Right hindlimb (tissue), 1 donor: Measurements from ENCODE around the gene PRKCQ.
"Not testable (repeated sequence)": the region's sequence is repeated elsewhere in the genome, so short reads cannot be mapped to it uniquely, and the experiment has no call there.

Experiments
- DNase-seq: peaks from one replicate; pipeline ENCODE4 v3.0.0-alpha.2; 2018

PRKCQ gene

DNA sequence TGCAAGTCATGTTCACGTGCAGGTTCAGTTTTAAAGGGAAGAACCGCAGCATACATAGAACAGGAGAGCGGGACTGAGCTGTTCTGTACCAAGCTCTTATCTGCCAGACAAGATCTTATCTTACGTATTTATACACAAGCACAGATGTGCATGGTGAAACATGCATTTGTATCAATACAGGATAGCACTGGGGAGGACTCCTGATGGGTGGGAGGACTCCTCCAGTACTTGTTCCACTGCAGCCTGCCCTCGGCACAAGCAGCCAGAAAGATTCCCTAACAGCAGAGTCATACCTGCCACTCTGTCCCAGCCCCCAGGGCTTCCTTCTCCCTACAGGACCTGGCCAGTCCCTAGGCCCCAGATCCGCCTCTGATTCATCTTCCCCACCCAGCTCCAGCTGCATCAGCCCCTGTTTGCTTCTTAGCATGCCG, 13.2 kb upstream of the PRKCQ start:
- no peak for DNase-seq

DNA sequence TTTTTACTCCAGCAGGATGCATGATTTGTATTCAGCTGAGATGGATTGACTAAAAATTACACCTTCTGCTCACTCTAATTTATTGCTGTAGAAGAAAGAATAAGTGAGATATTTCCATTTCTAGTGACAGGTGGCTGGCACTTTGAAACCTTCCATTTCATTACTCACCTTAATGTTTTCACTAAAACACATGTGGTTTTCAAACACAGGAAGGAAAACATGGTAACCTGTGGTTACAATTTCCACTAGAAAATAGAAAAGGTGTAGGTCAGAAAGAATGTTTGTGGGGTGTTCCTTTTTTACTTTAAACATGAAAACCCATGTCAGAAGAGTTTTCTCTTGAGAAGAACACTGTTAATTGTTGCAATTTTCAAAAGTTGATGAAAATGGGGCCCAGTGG, 12.0 kb upstream of the PRKCQ start:
- DNase-seq = no peak

DNA sequence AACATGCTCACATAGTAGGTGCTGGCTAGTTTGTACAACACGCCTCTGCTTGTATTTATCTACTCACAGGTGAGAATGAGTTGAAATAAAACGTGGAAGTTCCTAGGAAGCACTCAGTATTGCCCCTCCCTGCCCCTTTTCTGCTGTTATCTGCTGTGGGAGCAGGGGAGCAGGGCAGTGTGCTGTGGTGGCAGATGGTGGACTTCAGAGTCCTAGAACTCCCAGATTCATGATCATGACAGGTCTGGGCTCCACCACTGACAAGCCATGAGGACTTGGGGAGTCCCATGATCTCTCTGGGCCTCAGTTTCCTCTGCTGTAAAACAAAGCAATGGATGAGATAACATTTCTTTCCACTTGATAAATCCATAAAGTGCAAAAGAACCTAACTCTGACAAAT, 11.6 kb upstream of the PRKCQ start:
- DNase-seq = no peak

DNA sequence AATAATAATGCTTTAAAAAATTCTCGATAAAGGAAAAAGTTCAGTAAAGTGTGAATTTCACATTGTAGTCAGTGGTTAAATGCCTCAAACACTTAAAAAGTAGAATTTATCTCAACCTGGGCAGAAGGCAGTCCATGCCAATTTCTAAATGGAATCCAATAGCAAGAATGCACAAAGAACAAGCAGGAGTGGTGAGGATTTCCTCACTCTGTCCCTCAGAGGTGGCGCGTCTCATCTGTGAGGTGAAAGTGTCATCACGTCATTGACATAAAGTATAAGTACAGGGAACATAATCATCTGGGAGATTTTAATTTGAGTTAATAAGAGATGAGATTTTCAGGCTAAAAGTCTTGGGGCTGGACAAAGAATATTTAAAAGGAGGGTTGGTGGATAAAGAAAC, 10.0 kb upstream of the PRKCQ start:
- no peak for DNase-seq

DNA sequence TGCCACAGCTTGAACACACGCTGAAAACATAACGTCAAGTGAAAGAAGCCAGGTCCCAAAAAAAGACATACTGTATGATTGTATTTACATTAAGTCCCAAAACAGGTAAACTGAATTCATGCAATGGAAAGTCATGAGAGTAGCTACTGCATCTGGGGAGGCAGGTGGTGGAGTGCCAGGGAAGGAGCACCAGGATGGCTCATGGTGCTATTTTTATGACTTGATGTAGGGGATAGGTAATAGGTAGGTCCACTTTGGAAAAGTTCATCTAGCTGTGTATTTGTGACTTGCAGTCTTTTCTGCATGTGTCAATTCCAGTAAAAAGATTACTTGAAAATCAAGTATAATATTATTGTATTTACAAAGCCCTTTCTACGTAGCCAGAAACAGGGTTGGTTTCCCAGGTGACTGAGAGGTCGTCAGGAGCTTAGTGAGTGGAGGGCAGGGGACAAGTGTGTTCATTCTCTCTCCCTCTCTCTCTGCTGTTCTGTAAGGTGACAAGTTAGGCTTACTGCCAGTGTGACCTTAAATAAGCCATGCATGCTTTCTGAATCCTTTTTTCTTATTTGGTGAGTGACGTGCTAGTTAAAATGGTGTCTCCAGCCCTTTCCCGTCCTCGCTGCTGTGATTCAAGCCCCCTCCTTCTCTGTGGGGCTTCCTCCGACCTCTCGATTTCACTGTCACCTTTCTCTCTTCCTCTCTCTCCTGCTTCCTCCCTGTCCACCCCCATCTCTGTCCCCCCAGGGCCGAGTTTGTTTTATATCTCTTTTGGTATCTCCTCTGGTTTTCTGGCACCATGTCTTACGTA, 9.4 kb upstream of the PRKCQ start:
- no peak for DNase-seq

DNA sequence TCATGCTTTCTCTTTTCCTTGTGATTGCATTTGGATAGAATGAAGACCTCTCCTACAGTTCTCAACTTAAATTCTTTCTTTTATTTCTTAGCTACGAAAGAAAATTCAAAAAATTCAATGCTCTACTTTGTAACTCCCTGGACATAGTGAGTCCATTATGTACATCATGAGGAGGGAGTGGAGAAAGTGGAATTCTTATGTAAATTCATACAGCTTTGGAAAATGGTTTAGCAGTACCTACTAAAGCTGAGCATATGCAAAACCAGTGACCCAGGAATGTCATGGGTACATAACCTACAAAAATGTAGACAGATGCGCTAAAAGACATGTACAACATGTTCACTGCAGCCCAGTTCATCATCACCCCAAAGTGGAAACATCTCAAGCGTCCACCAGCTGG, 8.8 kb upstream of the PRKCQ start:
- no peak for DNase-seq

DNA sequence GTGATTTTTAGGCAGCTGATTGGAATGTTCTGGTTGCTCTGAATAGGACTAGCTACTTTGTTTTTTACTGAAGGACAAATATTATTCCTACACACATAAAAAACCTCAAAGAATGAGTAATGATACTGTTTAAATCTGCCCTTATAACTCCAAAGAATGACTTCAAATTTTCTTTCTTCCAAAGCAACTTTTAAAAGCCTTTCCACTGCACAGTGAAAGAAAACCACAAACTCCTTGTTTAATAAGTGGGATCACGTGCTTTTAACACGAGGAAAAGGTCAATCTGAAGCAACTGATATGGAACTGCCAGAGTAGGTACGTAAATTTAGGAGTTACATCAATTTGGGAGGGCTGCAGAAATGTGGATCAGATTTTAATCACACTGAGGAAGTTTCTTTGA, 8.0 kb upstream of the PRKCQ start:
- no peak for DNase-seq

DNA sequence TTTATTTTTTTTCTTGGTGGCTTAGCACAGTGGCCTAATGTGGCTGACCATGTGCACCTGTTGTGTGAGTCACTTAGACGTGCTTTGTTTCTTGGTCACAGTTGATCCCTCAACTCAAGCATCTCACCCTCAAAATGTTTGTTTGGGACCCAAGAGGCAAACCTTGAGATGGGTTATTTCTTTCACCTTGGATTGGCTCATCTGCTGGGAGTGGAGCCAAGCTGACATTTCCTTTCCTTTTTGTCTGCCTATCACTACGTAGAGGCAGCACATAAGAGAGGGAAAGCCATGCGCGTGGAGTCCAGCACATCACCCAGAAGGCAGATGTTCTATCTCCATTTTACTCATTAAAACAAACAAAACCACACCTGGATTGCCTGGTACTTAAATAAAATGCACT, 6.4 kb upstream of the PRKCQ start:
- DNase-seq = no peak

DNA sequence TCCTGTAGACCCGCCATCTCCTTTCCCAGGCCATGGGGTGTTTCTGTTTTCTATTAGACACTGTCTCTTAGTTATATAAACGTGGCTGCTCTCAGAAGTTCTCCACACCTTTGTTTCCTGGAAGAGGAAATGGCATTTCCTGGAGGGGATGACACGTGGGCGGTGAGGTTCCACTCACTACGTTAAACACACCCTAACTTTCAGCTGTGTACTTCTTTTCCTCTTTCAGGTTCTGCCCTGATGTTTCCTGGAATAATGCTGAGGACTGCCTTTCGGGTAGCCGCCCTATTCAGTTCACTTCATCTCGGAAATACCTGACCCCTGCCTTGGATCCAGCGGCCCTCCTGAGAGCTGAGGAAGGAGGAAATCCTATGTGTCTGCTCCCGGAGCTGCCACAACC, 3.4 kb upstream of the PRKCQ start:
- no peak for DNase-seq

DNA sequence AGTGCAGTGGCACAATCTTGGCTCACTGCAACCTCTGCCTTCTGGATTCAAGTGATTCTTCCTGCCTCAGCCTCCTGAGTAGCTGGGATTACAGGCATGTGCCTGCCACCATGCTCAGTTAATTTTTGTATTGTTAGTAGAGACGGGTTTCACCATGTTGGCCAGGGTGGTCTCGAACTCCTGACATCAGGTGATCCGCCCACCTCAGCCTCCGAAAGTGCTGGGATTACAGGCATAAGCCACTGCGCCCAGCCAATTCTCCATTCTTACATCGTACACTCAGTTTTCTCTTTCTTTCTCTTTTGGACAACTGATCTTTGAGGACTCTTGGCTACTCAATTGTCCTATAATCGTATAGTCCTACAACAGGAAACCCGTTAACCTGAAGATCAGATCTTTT, 2.8 kb upstream of the PRKCQ start:
- not testable (repeated sequence) for DNase-seq

DNA sequence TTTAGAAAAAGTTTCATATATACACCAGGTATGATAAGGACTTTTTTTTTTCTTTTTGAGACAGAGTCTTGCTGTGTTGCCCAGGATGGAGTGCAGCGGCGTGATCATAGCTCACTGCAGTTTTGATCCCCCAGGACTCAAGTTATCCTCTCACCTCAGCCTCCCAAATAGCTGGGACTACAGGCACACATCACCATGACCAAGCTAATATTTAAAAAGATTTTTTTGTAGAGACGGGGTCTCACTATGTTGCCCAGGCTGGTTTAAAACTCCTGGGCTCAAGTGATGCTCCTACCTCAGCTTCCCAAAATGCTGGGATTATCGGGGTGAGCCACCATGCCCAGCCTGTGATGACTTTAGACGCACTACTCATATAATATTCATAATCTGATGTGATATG, 2.2 kb upstream of the PRKCQ start:
- DNase-seq = no peak

DNA sequence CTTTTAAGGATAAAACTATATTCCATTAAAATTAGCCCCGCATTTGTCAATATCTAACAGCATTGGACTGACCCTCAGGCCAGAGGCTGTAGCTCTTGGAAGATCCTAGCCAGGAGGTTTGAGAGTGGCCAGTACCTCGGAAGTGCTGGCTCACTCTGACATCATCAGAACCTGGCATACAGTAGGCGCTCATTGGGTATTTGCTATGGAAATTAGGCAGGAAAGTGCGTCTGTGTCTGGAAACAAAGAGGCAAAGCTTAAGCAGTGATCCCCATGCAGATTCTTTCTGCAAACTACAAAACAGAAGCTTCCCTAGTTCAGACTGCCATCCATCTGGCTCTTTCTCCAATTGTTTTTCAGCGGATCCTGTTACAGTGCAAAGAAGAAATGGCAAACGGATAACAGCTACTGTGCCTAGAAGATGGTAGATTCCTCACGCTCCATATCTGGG, 1.7 kb upstream of the PRKCQ start:
- DNase-seq = no peak

DNA sequence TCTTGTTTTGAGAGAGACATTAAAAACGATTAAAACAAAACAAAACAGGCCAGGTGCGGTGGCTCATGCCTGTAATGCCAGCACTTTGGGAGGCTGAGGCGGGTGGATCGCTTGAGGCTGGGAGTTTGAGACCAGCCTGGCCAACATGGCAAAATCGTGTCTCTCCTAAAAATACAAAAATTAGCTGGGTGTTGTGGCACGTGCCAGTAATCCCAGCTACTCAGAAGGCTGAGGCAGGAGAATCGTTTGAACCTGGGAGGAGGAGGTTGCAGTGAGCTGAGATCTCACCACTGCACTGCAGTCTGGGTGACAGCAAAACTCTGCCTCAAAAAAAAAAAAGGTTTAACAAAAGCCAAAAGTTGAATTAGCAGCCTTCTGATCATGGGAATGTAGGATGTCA, 1.1 kb upstream of the PRKCQ start:
- not testable (repeated sequence) for DNase-seq

DNA sequence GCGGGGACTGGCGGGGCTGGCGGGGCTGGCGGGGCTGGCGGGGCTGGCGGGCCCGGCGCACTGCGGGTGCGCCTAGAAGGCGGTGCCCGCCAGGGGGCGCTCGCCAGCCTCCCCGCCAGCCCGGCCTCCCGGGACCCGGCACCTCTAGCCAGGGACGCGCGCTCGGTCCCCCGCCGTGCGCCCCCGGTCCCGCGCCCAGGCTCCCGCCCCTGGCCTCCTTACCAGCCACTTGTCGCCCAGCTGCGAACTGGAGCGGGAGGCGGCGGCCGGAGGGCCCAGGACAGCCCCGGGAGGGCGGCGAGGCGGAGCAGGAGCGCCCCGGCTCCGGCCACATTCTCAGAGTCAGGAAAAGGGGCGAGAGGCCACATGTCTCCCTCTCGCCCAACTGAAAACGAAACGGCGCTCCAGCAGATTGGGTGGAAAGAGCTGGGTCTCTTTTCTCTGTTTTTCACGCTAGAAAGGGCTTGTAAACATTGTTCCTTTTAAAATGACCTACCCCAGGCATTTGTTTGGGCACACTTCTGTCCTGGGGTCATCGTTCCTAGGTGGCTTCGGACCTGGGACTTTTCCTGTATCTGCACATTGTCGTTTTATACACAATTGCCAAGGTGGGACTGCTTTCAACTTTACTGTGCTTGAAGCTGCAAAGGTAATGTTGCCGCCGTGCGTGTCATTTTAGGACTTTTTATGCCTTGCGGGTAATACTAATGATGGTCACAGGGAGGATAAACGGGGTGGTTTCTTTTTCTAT, 378 bp upstream of the PRKCQ start:
- DNase-seq = peak; percentile 77

DNA sequence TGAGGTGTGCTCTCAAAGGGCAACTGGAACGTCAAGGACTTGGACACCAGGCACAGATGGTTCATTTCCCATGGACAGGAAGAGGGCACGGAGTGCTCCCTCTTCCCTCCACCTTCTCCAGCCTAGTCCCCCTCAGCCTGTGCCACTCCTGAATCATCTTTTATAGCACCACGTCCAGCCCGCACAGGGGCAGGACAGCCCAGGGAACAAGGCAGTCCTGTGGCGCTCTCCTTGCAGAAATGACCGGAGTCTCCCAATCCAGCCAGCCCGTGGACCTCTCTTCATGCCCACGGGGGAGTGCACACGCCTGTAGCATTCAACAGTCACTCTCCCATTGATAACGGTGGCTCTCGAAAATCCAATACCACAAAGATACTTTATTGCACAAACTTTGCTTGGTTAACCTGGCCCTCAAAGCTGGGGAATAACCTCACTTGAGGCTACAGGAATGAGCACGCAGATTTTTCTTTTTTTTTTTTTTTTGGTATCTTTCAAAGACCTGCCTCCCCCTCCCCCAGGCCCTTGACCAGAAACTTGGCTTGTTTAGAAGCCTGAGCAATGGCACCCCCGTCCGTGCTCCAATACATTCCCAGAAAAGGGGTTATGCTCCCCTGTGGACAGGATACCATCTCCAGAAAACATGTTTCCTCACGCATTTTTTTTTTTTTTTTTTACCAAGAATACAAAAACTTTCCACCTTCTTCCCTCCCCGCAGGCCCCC, 733 bp downstream of the PRKCQ start:
- no peak for DNase-seq

DNA sequence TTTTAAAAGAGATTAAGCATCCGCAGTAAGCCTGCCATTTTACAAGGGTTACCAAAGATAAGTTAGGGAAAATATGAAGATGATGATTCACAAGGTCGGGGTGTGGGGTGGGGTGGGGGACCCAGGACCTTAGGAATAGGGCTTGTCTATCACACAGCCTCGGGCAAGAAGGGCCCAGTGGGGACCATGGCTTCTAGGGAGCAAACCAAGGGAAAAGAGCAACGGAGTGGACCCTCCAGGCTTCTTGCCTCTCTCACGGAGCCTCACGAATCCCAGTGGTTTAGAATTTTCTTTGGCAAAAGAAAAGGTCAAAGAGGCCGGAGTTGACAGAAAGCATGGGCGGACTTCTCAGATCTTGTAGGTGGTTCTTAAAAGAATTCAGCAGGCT, 1.3 kb downstream of the PRKCQ start:
- DNase-seq = no peak

DNA sequence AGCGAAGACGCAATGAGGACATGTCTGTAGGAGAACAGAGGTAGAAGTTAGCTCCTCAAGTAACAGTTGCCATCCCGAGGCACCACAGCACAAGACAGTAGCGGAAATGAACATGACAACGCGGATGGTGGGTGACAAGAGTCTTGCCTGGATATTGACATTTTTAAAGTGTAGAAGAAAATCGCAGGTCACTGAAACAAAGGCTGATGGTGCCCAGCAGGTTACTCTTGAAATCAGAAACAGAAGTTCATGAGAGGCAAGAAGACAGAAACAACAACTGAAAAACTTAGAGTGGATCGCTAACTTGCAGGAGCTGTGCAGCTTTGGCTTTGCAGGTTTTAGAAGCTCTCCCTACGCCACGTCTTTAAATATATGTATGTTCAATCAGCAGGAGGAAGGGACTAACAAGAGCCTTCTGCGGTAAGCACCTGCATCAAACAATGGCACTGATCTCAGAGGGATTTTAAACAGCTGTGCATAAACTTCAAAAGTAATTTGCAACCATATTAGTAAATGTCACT, 1.8 kb downstream of the PRKCQ start:
- no peak for DNase-seq

DNA sequence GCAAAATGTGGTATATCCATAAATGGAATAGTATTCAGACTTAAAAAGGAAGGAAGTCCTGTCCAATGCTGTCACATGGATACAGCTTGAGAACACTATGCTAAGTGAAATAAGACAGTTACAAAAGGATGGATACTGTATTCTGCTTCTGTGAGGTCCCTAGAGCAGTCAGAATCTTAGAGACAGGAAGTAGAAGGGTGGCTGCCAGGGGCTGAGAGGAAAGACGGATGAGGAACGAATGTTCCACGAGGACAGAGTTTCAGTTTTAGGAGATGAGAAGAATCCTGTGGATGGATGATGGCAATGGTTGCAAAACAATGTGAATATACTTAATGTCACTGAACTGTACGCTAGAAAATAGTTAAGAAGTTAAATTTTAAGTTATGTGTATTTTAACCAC, 3.8 kb downstream of the PRKCQ start:
- no peak for DNase-seq

DNA sequence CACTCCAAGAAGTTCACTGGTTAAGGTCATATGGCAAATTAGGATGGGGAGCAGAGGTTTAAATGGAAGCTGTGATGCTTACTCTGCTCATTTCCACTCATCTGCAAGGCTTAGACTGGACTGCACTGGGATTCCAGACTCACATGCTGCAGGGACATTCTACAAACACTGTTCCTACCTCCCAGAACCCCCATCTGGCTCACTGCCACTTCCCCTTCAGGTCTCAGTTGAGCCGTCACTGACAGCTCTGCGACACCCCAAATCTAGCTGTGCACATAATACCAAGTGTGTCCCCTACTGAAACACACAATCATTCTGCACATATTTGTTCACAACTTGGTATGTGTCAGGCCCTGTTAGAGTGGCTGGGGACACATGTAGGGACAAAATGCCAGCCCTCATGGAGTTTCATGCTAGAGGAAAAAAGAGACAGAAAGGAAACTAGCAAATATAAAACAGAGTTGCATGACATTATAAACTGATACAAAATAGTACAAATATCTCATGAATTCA, 5.4 kb downstream of the PRKCQ start:
- no peak for DNase-seq

DNA sequence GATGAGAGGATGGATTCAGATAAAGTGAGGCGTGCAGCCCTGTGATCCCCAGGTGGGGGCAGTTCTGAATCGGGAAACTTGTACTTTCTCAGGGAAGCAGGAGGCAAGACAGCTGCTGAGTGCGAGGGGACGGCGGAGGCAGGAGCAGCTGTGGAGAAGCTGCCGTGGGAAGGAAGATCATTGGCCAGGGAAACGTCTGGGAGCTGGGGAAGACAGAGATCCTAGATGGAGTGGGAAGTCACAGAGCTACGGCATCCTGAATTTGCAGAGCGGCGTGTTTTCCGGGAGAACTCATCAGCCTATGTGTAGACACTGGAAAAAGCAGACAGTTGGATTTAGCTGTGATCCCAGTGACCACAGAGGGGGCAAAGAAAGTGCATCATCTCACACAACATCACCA, 9.2 kb downstream of the PRKCQ start:
- peak; percentile 36 for DNase-seq

DNA sequence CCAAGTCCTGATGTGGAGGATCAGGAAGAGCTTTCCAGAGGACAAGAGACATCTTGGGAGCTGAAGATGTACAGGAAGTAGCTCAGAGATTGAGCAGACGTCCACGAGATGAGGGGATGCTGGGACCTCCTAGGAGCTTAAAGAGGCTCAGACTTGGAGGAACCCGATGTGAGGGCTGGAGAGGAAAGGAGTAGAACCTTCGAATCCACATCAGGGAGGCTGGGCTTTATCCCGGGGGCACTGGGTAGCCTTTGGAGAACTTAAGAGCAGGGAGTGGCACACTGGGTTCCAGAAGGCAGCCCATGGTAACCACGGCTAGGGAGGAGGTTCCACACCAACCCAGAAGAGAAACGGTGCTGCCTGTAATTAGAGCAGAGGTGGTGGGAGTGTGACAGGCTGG, 10.8 kb downstream of the PRKCQ start:
- no peak for DNase-seq

DNA sequence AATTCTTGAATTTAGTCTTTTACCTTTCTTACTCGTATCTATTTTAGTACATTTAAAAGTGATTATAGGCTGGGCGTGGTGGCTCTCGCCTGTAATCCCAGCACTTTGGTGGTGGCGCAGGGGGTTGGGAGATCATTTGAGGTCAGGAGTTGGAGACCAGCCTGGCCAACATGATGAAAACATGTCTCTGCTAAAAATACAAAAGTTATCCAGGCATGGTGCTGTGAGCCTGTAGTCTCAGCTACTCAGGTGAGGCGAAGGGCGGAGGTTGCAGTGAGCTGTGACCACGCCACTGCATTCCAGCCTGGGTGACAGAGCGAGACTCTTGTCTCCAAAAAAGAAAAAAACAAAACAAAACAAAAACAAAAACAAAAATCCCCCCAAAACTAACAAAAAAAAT, 12.2 kb downstream of the PRKCQ start:
- DNase-seq = no peak

DNA sequence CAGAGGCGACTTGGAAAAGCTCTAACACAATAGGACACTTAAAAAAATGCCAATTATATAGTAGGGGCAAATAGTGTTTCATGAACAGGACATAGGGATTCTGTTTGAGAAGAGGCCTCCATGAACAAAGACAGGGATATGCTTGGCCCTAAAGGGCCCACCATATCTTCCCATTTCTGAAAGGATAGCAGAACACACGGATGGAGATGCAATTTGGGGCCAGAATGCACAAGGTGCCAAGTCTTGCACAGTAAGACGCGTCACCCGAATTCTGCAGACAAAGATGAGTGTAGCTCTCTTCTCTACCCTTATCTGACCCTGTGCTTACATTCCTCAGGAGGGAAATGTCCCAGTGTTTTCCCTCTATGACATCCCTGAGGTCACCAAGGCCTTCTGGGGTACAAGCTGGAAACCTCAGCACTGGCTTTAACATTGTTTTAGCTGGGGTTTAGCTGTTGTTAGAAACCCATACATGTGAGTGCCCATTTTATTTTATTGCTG, 12.8 kb downstream of the PRKCQ start:
- no peak for DNase-seq
